Neuronal stem cell (in vitro differentiated cells): ENCODE results near the gene ZNF682.
"Not testable (repeated sequence)": the region's sequence is repeated elsewhere in the genome, so short reads cannot be mapped to it uniquely, and the experiment has no call there.

Source experiments
- DNase-seq: peaks from one replicate; pipeline ENCODE4 v3.0.0-alpha.2; 2013; ENCODE audit warnings: low spot score
- H2AFZ ChIP-seq: one replicate; pipeline ENCODE4 v1.6.1; 2013; ENCODE audit warnings: mild to moderate bottlenecking, low read length, inconsistent platforms
- H2AK5ac ChIP-seq: 2 replicates; pipeline ENCODE4 v1.6.1; 2013; ENCODE audit warnings: low read depth, mild to moderate bottlenecking, inconsistent platforms, low read length, moderate library complexity, mixed read lengths
- H2BK120ac ChIP-seq: 2 replicates; pipeline ENCODE4 v1.6.1; 2013; ENCODE audit warnings: low read depth, mild to moderate bottlenecking, inconsistent platforms, low read length, moderate library complexity, mixed read lengths
- H2BK12ac ChIP-seq: one replicate; pipeline ENCODE4 v1.6.1; 2013; ENCODE audit warnings: low read length, inconsistent platforms
- H2BK15ac ChIP-seq: 2 replicates; pipeline ENCODE4 v1.6.1; 2013; ENCODE audit warnings: mild to moderate bottlenecking, low read length, inconsistent platforms, mixed read lengths
- H2BK5ac ChIP-seq: one replicate; pipeline ENCODE4 v1.6.1; 2013; ENCODE audit warnings: inconsistent platforms, mild to moderate bottlenecking, low read length, moderate library complexity
- H3K14ac ChIP-seq: one replicate; pipeline ENCODE4 v1.6.1; 2013; ENCODE audit warnings: low read length, inconsistent platforms
- H3K18ac ChIP-seq: 2 replicates; pipeline ENCODE4 v1.6.1; 2013; ENCODE audit warnings: low read length, inconsistent platforms
- H3K23ac ChIP-seq: 2 replicates; pipeline ENCODE4 v1.6.1; 2013; ENCODE audit warnings: low read depth, mild to moderate bottlenecking, mixed read lengths, low read length, inconsistent platforms; ENCODE audit not compliant: poor library complexity
- H3K27ac ChIP-seq: replicated peaks from 3 replicates; pipeline ENCODE4 v1.5.1; 2013; ENCODE audit warnings: low read length, inconsistent platforms
- H3K27me3 ChIP-seq, 3 experiments: 2 replicates each; pipeline ENCODE4 v1.6.1; 2013; ENCODE audit warnings: low read length in 3 of 3, mild to moderate bottlenecking in 2 of 3, inconsistent platforms in 1 of 3, low read depth in 1 of 3, mixed read lengths in 1 of 3, moderate library complexity in 1 of 3; ENCODE audit not compliant: control insufficient read depth in 3 of 3, insufficient read depth in 3 of 3
- H3K36me3 ChIP-seq, 2 donors: replicated peaks in 1 of 2; 2 replicates each; pipeline ENCODE4 v1.6.1; 2013; ENCODE audit warnings: low read length in 2 of 2; ENCODE audit not compliant: control insufficient read depth in 2 of 2, insufficient read depth in 2 of 2
- H3K4ac ChIP-seq: 2 replicates; pipeline ENCODE4 v1.6.1; 2013; ENCODE audit warnings: inconsistent platforms, mild to moderate bottlenecking, low read length, moderate library complexity
- H3K4me1 ChIP-seq, 2 donors: 1 replicate in 1 of 2; 2 replicates in 1 of 2; pipeline ENCODE4 v1.6.1; 2013; ENCODE audit warnings: low read length in 2 of 2, low read depth in 1 of 2; ENCODE audit not compliant: control insufficient read depth in 2 of 2, insufficient read depth in 1 of 2
- H3K4me2 ChIP-seq: one replicate; pipeline ENCODE4 v1.6.1; 2013; ENCODE audit warnings: mild to moderate bottlenecking, low read length, inconsistent platforms; ENCODE audit not compliant: insufficient read depth, poor library complexity, severe bottlenecking
- H3K4me3 ChIP-seq, 2 donors: 2 replicates each; pipeline ENCODE4 v1.5.1; 2013; ENCODE audit warnings: low read length in 2 of 2, mild to moderate bottlenecking in 2 of 2, inconsistent platforms in 1 of 2, moderate library complexity in 1 of 2
- H3K79me1 ChIP-seq: one replicate; pipeline ENCODE4 v1.6.1; 2013; ENCODE audit warnings: low read depth, mild to moderate bottlenecking, inconsistent platforms, low read length, moderate library complexity
- H3K9ac ChIP-seq: one replicate; pipeline ENCODE4 v1.6.1; 2013; ENCODE audit warnings: mild to moderate bottlenecking, low read depth, low read length, inconsistent platforms; ENCODE audit not compliant: poor library complexity
- H3K9me3 ChIP-seq, 2 donors: replicated peaks in 1 of 2; 2 replicates each; pipeline versions ENCODE3 to v1.6.1; 2013; ENCODE audit warnings: low read length in 2 of 2, mild to moderate bottlenecking in 2 of 2, inconsistent platforms in 1 of 2, low read depth in 1 of 2, mixed read lengths in 1 of 2, moderate library complexity in 1 of 2; ENCODE audit not compliant: control insufficient read depth in 2 of 2, insufficient read depth in 1 of 2
- H4K8ac ChIP-seq: one replicate; pipeline ENCODE4 v1.6.1; 2013; ENCODE audit warnings: low read depth, mild to moderate bottlenecking, inconsistent platforms, low read length, moderate library complexity
- H4K91ac ChIP-seq: one replicate; pipeline ENCODE4 v1.6.1; 2013; ENCODE audit warnings: low read length, low read depth, mild to moderate bottlenecking, inconsistent platforms; ENCODE audit not compliant: poor library complexity
- WGBS, 2 donors: extraction: QIAGEN DNeasy Blood & Tissue Kit; methylation state at CpG; one replicate each; pipeline ENCODE4 v1.1.7; 2013; ENCODE audit warnings: missing lambda C conversion rate in 2 of 2, mixed read lengths in 1 of 2; ENCODE audit not compliant: insufficient read length in 2 of 2, insufficient replicate concordance in 1 of 2; ENCODE audit errors: extremely low coverage in 2 of 2; 5-methylcytosine and 5-hydroxymethylcytosine counted together

Gene ZNF682

GRCh38 chr19:19964416-19964815 lies 74.9 kb downstream of the ZNF682 start:
- Histone ChIP-seq H2BK5ac (no peak overlapping the region), H3K4me2 (no peak overlapping the region), H2BK15ac (no peak overlapping the region), H3K9ac (no peak overlapping the region), H2AK5ac (no peak overlapping the region), H3K36me3 (no peaks in the 10 kb centered on the region), H3K4me1 (no peaks in the 10 kb centered on the region), H3K4me3 (no peak overlapping the region), H3K9me3 (peaks cover 0 to 8% of the 10 kb centered on the region in 2 donors), H3K23ac (no peak overlapping the region), H3K14ac (no peak overlapping the region), H3K18ac (no peak overlapping the region), H4K8ac (no peak overlapping the region), H3K27ac (no peak overlapping the region), H2AFZ (no peak overlapping the region), H4K91ac (no peak overlapping the region), H3K79me1 (no peaks in the 10 kb centered on the region), H2BK120ac (no peak overlapping the region), H3K4ac (no peak overlapping the region), H3K27me3 (no peaks in the 10 kb centered on the region), H2BK12ac (no peak overlapping the region)
- WGBS, 2 donors, result no CpG with 5 or more reads among the region's 7 CpGs
- DNase-seq, result no peak

- not testable (repeated sequence) for H3K9ac ChIP-seq, H2BK12ac ChIP-seq, H3K9me3 ChIP-seq, H3K36me3 ChIP-seq, H3K14ac ChIP-seq, H3K79me1 ChIP-seq, H3K4me1 ChIP-seq, H4K91ac ChIP-seq, H3K23ac ChIP-seq, H3K4me3 ChIP-seq, H3K27ac ChIP-seq, H3K4ac ChIP-seq, H3K4me2 ChIP-seq, H4K8ac ChIP-seq, H2AK5ac ChIP-seq, H2BK15ac ChIP-seq, H2BK120ac ChIP-seq, H3K18ac ChIP-seq, H2BK5ac ChIP-seq, H3K27me3 ChIP-seq
- WGBS, 2 donors, result no CpG with 5 or more reads among the region's 9 CpGs
- peak; percentile 39 for DNase-seq
- peak overlapping the region; percentile 73 for H2AFZ ChIP-seq
These were observed 80.0 kb downstream of the ZNF682 start for GRCh38 chr19:19959151-19959799.

GRCh38 chr19:19957766-19958165 lies 81.5 kb downstream of the ZNF682 start:
- H3K27ac ChIP-seq, H2BK5ac ChIP-seq, H3K79me1 ChIP-seq, H3K4me2 ChIP-seq, H3K23ac ChIP-seq, H3K9me3 ChIP-seq, H4K8ac ChIP-seq, H2BK15ac ChIP-seq, DNase-seq, H3K4me3 ChIP-seq, H2AFZ ChIP-seq, H3K14ac ChIP-seq, H2BK12ac ChIP-seq, H3K4me1 ChIP-seq, H3K4ac ChIP-seq, H4K91ac ChIP-seq, H3K27me3 ChIP-seq, H3K9ac ChIP-seq, H3K36me3 ChIP-seq, H2AK5ac ChIP-seq, H3K18ac ChIP-seq, H2BK120ac ChIP-seq: not testable (repeated sequence)
- WGBS, 2 donors, result no CpG with 5 or more reads among the region's 8 CpGs

GRCh38 chr19:19956434-19957075 lies 82.8 kb downstream of the ZNF682 start:
- peak overlapping the region; percentile 85 for H2AFZ ChIP-seq
- H3K27me3 ChIP-seq, result no peaks in the 10 kb centered on the region
- no peaks in the 10 kb centered on the region for H3K79me1 ChIP-seq
- H3K23ac ChIP-seq, result no peak overlapping the region
- H3K36me3 ChIP-seq, result no peaks in the 10 kb centered on the region
- no peak overlapping the region for H3K9ac ChIP-seq
- H3K27ac ChIP-seq, result no peak overlapping the region
- H2BK5ac ChIP-seq, result no peak overlapping the region
- WGBS, 2 donors, result no CpG with 5 or more reads among the region's 15 CpGs
- no peak overlapping the region for H2BK12ac ChIP-seq
- no peak overlapping the region for H3K14ac ChIP-seq
- no peak overlapping the region for H3K4me2 ChIP-seq
- no peak overlapping the region for H2AK5ac ChIP-seq
- no peaks in the 10 kb centered on the region for H3K4me1 ChIP-seq
- no peak overlapping the region for H3K18ac ChIP-seq
- H4K8ac ChIP-seq, result no peak overlapping the region
- H3K9me3 ChIP-seq, result no peaks in the 10 kb centered on the region
- H2BK15ac ChIP-seq, result no peak overlapping the region
- no peak overlapping the region for H3K4ac ChIP-seq
- no peak overlapping the region for H2BK120ac ChIP-seq
- H3K4me3 ChIP-seq, result no peak overlapping the region
- no peak overlapping the region for H4K91ac ChIP-seq
- peak; percentile 56 for DNase-seq
